Endothelial cell of umbilical vein (primary cell): Measurements from ENCODE around the gene PRDM10. TPM values are rescaled to one million over a fixed set of nuclear protein-coding genes. Genes with fewer than 3 reads are reported as not detected.

Experiments used
- BruUV-seq: library from RNA; stranded (reverse); fragments of 400-500 nt; replicated peaks from 2 replicates; lab custom pipeline; 2021; lab: Mats Ljungman, UMichigan
- CTCF ChIA-PET: fragments of 300-600, 350-600 bp; sonication (Branson Sonifier 250); formaldehyde crosslinking; loops from one replicate; lab custom pipeline; 2021; ENCODE audit warnings: antibody characterized with exemption, inconsistent platforms; lab: Charles Lee
- POLR2A ChIA-PET: fragments of 300-600, 350-600 bp; sonication (Branson Sonifier 250); formaldehyde crosslinking; loops from one replicate; lab custom pipeline; 2021; ENCODE audit warnings: antibody characterized with exemption, inconsistent platforms; lab: Charles Lee
- DNase-seq: peaks from one replicate; pipeline ENCODE4 v3.0.0-alpha.2; 2011; ENCODE audit warnings: low read depth, low spot score
- FAIRE-seq: peaks from 2 replicates; lab custom pipeline; 2011; peaks lifted over from hg19 to GRCh38; lab: Jason Lieb, UNC
- H2AFZ ChIP-seq: 2 replicates; pipeline ENCODE4 v1.6.0; 2012; ENCODE audit warnings: low read depth, low read length, control low read depth, inconsistent platforms
- H3K27ac ChIP-seq: 2 replicates; pipeline ENCODE4 v1.5.1; 2011; ENCODE audit warnings: low read depth, mild to moderate bottlenecking, control low read depth, low read length, moderate library complexity; ENCODE audit not compliant: insufficient read depth
- H3K27me3 ChIP-seq, 2 experiments: 2 replicates each; pipeline versions ENCODE4 v1.6.0 to v1.6.1; 2011; ENCODE audit warnings: low read length in 2 of 2, mixed read lengths in 1 of 2; ENCODE audit not compliant: control insufficient read depth in 2 of 2, insufficient read depth in 2 of 2
- H3K36me3 ChIP-seq, 2 experiments: 2 replicates in 1 of 2; 3 replicates in 1 of 2; pipeline ENCODE4 v1.5.1; 2011; ENCODE audit warnings: low read length in 2 of 2, mild to moderate bottlenecking in 1 of 2, moderate library complexity in 1 of 2; ENCODE audit not compliant: control insufficient read depth in 2 of 2, insufficient read depth in 2 of 2; ENCODE audit errors: extremely low read depth in 1 of 2
- H3K4me1 ChIP-seq: 3 replicates; pipeline ENCODE4 v1.5.1; 2011; ENCODE audit warnings: mild to moderate bottlenecking, low read length; ENCODE audit not compliant: control insufficient read depth, insufficient read depth; ENCODE audit errors: extremely low read depth
- H3K4me2 ChIP-seq: 2 replicates; pipeline ENCODE4 v1.6.1; 2011; ENCODE audit warnings: low read length, control low read depth, mixed read lengths; ENCODE audit not compliant: insufficient read depth
- H3K4me3 ChIP-seq, 3 experiments: fragments of 200-600 bp in 1 of 3; sonication (generic), shearing (Covaris generic) in 1 of 3; replicated peaks in 1 of 3; 2 replicates each; pipeline ENCODE4 v1.5.1; 2011 to 2016; ENCODE audit warnings: control low read depth in 3 of 3, low read length in 3 of 3, mild to moderate bottlenecking in 2 of 3, inconsistent platforms in 1 of 3, low read depth in 1 of 3, moderate library complexity in 1 of 3; ENCODE audit not compliant: insufficient read depth in 1 of 3
- H3K79me2 ChIP-seq: 2 replicates; pipeline ENCODE4 v1.6.0; 2012; ENCODE audit warnings: low read length, inconsistent platforms; ENCODE audit not compliant: control insufficient read depth, insufficient read depth
- H3K9ac ChIP-seq: replicated peaks from 2 replicates; pipeline ENCODE3; 2011; ENCODE audit warnings: low read length, control low read depth; ENCODE audit not compliant: insufficient read depth; ENCODE audit errors: extremely low read depth
- H3K9me1 ChIP-seq: replicated peaks from 3 replicates; pipeline ENCODE4 v1.6.0; 2011; ENCODE audit warnings: mild to moderate bottlenecking, low read length; ENCODE audit not compliant: control insufficient read depth, insufficient read depth; ENCODE audit errors: extremely low read depth
- H3K9me3 ChIP-seq: replicated peaks from 2 replicates; pipeline ENCODE4 v1.5.1; 2012; ENCODE audit warnings: low read length, inconsistent platforms; ENCODE audit not compliant: control insufficient read depth, insufficient read depth
- H4K20me1 ChIP-seq: replicated peaks from 2 replicates; pipeline ENCODE3; 2011; ENCODE audit warnings: mild to moderate bottlenecking, low read length; ENCODE audit not compliant: control insufficient read depth, insufficient read depth; ENCODE audit errors: extremely low read depth
- EZH2 ChIP-seq: IDR thresholded peaks from 2 replicates; pipeline ENCODE4 v1.6.1; 2012; ENCODE audit warnings: borderline replicate concordance, low read depth, mild to moderate bottlenecking, moderate library complexity, low read length, inconsistent platforms; ENCODE audit not compliant: severe bottlenecking
- FOS ChIP-seq: IDR thresholded peaks from 2 replicates; pipeline ENCODE4 v1.6.1; 2011; ENCODE audit warnings: mild to moderate bottlenecking, low read length, moderate library complexity, borderline replicate concordance; ENCODE audit not compliant: insufficient read depth
- GATA2 ChIP-seq: IDR thresholded peaks from 2 replicates; pipeline ENCODE4 v1.7.0; 2011; ENCODE audit warnings: low read depth, mild to moderate bottlenecking, moderate library complexity, mixed read lengths, low read length; ENCODE audit not compliant: insufficient read length, insufficient read depth
- JUN ChIP-seq: IDR thresholded peaks from 2 replicates; pipeline ENCODE4 v1.6.1; 2011; ENCODE audit warnings: borderline replicate concordance, low read depth; ENCODE audit not compliant: insufficient read length, insufficient read depth
- MYC ChIP-seq: IDR thresholded peaks from one replicate; pipeline ENCODE4 v1.6.1; 2011; ENCODE audit warnings: mild to moderate bottlenecking, low read depth, low read length
- POLR2A ChIP-seq: IDR thresholded peaks from 2 replicates; pipeline ENCODE4 v1.6.1; 2012; ENCODE audit warnings: low read depth, mild to moderate bottlenecking, control low read depth, low read length
- POLR2AphosphoS5 ChIP-seq: IDR thresholded peaks from 2 replicates; pipeline ENCODE4 v1.6.1; 2012; ENCODE audit warnings: low read depth, mild to moderate bottlenecking, control low read depth, low read length, moderate library complexity; ENCODE audit not compliant: insufficient read depth
- dilution Hi-C: fragments of 300-500 bp; cut with MboI; formaldehyde crosslinking; loops from one replicate; pipeline ENCODE4 v1.15.0; 2019; ENCODE audit warnings: low sequenced_read_pairs; ENCODE audit not compliant: extremely low pct_ligation_motif_present
- intact Hi-C: fragments of 100-400 bp; cut with micrococcal nuclease; formaldehyde crosslinking; loops from one replicate; pipeline ENCODE4 v1.10.0; 2022
- polyA plus RNA-seq, 4 experiments: library from polyadenylated mRNA; depleted of rRNA in 3 of 4; stranded (reverse) in 3 of 4; unstranded in 1 of 4; fragments of >200 nt; gene quantifications; 2 replicates each; pipeline versions ENCODE4 v1.2.1 to v1.2.3, GENCODE V29; 2011 to 2012; ENCODE audit warnings: missing spikeins in 1 of 4
- total RNA-seq: library from RNA; stranded (reverse); gene quantifications from 2 replicates; pipeline ENCODE4 v1.2.3, GENCODE V29; 2021
- TF ChIP-seq, protein P1 (sequence below): IDR thresholded peaks from 2 replicates; pipeline ENCODE4 v1.6.1; 2011; ENCODE audit not compliant: insufficient read depth, insufficient read length
- TF ChIP-seq, protein P2 (sequence below), 2 donors: IDR thresholded peaks; 1 replicate in 1 of 2; 2 replicates in 1 of 2; pipeline ENCODE4 v1.5.1; 2011; ENCODE audit warnings: low read length in 2 of 2, mild to moderate bottlenecking in 2 of 2, moderate library complexity in 2 of 2, control low read depth in 1 of 2, inconsistent platforms in 1 of 2, low read depth in 1 of 2; ENCODE audit not compliant: insufficient read depth in 1 of 2; ENCODE audit errors: extremely low read depth in 1 of 2

Gene PRDM10
- total and polyA plus RNA-seq, 2 donors (not counting 3 experiments of a cell fraction or from before 2014, with no cell fraction given): 9.6 to 13.0 TPM

DNA sequence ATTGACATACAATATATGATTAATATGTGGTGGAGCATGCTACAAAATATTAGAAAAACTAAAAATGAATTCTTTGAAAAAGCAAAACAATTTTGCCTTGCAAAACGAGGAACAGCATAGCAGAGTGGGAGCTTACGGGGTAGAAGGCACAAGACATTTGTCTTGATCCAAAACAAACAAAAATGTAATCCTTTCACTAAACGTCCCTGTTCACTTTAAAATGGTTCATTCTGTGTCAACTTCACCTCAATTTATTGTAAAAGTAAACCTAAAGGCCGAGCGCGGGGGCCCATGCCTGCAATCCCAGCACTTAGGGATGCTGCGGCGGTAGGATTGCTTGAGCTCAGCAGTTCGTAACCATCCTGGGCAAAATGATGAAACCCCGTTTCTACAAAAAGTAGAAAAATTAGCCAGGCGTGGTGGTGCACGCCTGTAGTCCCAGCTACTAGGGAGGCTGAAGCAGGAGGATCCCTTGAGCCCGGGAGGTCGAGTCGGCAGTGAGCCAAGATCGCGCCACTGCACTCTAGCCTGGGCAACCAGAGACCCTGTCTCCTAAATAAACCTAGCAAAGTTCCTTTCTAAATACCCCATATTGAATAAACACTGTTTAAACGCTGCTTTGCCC lies 2.0 kb downstream of the PRDM10 start:
- Histone ChIP-seq H3K27ac (no peak overlapping the region), H3K4me1 (peaks cover 15% of the 10 kb centered on the region), H3K4me3 (peak overlapping the region in 1 of 3 experiments; percentile 78), H3K9me3 (no peaks in the 10 kb centered on the region), H3K9ac (peak overlapping the region; percentile 94), H4K20me1 (no peaks in the 10 kb centered on the region), H3K9me1 (no peaks in the 10 kb centered on the region), H3K79me2 (peaks cover 30% of the 10 kb centered on the region), H3K36me3 (no peaks in the 10 kb centered on the region), H3K27me3 (no peaks in the 10 kb centered on the region), H2AFZ (no peak overlapping the region), H3K4me2 (peak overlapping the region; percentile 79)
- DNase-seq (no peak), FAIRE-seq (no peak)
- dilution Hi-C loops (no loop called here), intact Hi-C loops (no loop called here)
- TF ChIP-seq POLR2AphosphoS5: no peak
- TF ChIP-seq, protein P1, sequence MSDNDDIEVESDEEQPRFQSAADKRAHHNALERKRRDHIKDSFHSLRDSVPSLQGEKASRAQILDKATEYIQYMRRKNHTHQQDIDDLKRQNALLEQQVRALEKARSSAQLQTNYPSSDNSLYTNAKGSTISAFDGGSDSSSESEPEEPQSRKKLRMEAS: no peak
- TF ChIP-seq, protein P2, sequence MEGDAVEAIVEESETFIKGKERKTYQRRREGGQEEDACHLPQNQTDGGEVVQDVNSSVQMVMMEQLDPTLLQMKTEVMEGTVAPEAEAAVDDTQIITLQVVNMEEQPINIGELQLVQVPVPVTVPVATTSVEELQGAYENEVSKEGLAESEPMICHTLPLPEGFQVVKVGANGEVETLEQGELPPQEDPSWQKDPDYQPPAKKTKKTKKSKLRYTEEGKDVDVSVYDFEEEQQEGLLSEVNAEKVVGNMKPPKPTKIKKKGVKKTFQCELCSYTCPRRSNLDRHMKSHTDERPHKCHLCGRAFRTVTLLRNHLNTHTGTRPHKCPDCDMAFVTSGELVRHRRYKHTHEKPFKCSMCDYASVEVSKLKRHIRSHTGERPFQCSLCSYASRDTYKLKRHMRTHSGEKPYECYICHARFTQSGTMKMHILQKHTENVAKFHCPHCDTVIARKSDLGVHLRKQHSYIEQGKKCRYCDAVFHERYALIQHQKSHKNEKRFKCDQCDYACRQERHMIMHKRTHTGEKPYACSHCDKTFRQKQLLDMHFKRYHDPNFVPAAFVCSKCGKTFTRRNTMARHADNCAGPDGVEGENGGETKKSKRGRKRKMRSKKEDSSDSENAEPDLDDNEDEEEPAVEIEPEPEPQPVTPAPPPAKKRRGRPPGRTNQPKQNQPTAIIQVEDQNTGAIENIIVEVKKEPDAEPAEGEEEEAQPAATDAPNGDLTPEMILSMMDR (IDR thresholded peaks at IDR 0.05; ENCODE audit: extremely low read depth in 1 of 2, insufficient read depth in 1 of 2, low read depth in 1 of 2, low read length in 2 of 2): no peak
- no peak for TF ChIP-seq POLR2A
- TF ChIP-seq JUN: no peak
- TF ChIP-seq FOS: no peak
- TF ChIP-seq MYC: no peak
- TF ChIP-seq GATA2: no peak
- no peak for TF ChIP-seq EZH2
- BruUV-seq: no TSS peak
- CTCF ChIA-PET: interaction anchor here (2.2 to 4.7 kb wide), 2 partner anchors 132 to 145 kb away, joined by 7 to 48 read pairs; no protein-coding TSS in a partner anchor
- POLR2A ChIA-PET: interaction anchor here (3.3 kb wide), 1 partner anchor 70 kb away, joined by 45 read pairs; the partner anchor contains the start of gene APLP2
